GM19397 (cell line): ENCODE measurements around the gene SGCE.

Experiments
- ATAC-seq: cut with Tn5 transposase; IDR thresholded peaks from one replicate; pipeline ENCODE4 v1.9.1; 2021; ENCODE audit warnings: mild to moderate bottlenecking, moderate library complexity; ENCODE audit not compliant: unreplicated experiment

The SGCE gene

GRCh38 chr7:94577357-94577756 lies 78.6 kb downstream of the SGCE start:
- no peak for ATAC-seq

GRCh38 chr7:94576316-94576715 lies 79.6 kb downstream of the SGCE start:
- ATAC-seq: no peak

- ATAC-seq: no peak
Observed at GRCh38 chr7:94575646-94576045, 80.3 kb downstream of the SGCE start.

GRCh38 chr7:94571816-94572215 lies 84.1 kb downstream of the SGCE start:
- ATAC-seq: no peak

- ATAC-seq: no peak
Observed at GRCh38 chr7:94567396-94567795, 88.5 kb downstream of the SGCE start.

- no peak for ATAC-seq
Observed at GRCh38 chr7:94565247-94565894, 90.6 kb downstream of the SGCE start.

- ATAC-seq: no peak
Observed at GRCh38 chr7:94562525-94562924, 93.4 kb downstream of the SGCE start.

- no peak for ATAC-seq
Observed at GRCh38 chr7:94561841-94562514, 94.0 kb downstream of the SGCE start.

- ATAC-seq: no peak
Observed at GRCh38 chr7:94559972-94560371, 96.0 kb downstream of the SGCE start.

- no peak for ATAC-seq
Observed at GRCh38 chr7:94557215-94557614, 98.7 kb downstream of the SGCE start.

- ATAC-seq: no peak
Observed at GRCh38 chr7:94556028-94556427, 99.9 kb downstream of the SGCE start.

GRCh38 chr7:94547126-94547525 lies 108.8 kb downstream of the SGCE start:
- ATAC-seq: no peak

GRCh38 chr7:94540428-94540827 lies 115.5 kb downstream of the SGCE start:
- no peak for ATAC-seq
